ENCODE data around the gene SPTLC2. TPM values are rescaled to one million over a fixed set of nuclear protein-coding genes. Genes with fewer than 3 reads are reported as not detected.

Gene SPTLC2
- total and polyA plus RNA-seq, 3 experiments from 2014 or later: 15.6 to 27.5 (median 24.1) TPM

DNA sequence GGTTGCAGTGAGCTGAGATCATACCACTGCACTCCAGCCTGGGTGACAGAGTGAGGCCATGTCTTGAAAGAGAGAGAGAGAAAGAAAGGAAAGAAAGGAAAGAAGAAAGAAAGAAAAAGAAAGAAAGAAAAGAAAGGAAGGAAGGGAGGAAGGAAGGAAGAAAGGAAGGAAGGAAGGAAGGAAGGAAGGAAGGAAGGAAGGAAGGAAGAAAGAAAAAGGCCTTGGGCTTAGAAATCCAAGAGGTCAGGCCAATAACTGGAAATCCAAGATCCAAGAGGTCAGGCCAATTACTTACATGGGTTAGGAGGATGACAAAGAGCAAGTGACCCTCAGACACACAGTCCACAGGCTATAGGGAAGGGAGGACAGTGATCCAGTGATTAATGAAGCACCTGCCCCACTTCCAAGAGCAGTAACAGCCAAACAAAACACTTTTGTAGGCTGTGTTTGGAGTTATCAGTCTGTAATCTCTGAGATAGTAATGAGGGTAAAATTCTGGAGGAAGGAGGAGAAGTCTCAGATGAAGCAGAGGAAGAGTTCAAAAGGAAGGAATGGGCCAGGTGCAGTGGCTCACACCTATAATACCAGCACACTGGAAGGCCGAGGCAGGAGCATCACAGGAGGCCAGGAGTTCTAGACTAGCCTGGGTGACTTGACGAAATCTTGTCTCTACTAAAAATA lies 32.2 kb upstream of the SPTLC2 start:
- no peak overlapping the region for H3K27ac ChIP-seq (ENCODE audit: low read depth, low read length)
- Mint-ChIP-seq H3K4me3 (no peak overlapping the region), H3K4me1 (peaks cover 0 to 4% (median 0%) of the 10 kb centered on the region in 3 donors), H3K27me3 (peaks cover 0 to 4% of the 10 kb centered on the region in 2 donors), H3K36me3 (peaks cover 0 to 3% (median 0%) of the 10 kb centered on the region in 3 donors), H3K9me3 (no peaks in the 10 kb centered on the region), H3K27ac (peak overlapping the region in 1 of 8 donors; percentile 24)
- DNase-seq: no peak
- no peaks in the 10 kb centered on the region for H3K27me3 ChIP-seq (ENCODE audit: insufficient read depth, low read length, poor library complexity, severe bottlenecking)
- no peaks in the 10 kb centered on the region for H3K36me3 ChIP-seq (ENCODE audit: insufficient read depth, low read length)
- CTCF ChIA-PET: no interaction called here
- H3K4me3 ChIP-seq (ENCODE audit: low read length): no peak overlapping the region
- H3K9me3 ChIP-seq (ENCODE audit: low read length): no peaks in the 10 kb centered on the region
- no peaks in the 10 kb centered on the region for H3K4me1 ChIP-seq (ENCODE audit: insufficient read depth, low read length)
- POLR2A ChIA-PET: no interaction called here

DNA sequence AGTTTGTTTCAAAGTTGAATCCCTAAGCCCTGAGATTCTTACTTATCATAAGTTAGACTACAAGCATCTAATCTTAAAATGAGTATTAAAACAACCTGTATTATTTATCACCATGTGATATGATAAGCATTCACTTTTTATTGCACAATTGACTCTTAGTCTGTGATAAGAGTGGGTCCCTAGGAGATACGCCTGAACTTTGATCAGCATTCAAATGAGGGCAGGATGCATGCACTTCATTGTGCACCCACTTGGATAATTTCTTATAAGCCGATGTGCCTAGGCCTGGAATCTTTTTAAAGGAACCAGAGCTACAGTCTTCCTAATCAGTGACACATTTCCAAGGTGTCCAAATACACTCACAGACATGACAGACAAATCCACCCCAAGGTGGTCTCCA lies 31.4 kb upstream of the SPTLC2 start:
- no peaks in the 10 kb centered on the region for H3K27me3 ChIP-seq (ENCODE audit: insufficient read depth, low read length, poor library complexity, severe bottlenecking)
- ChIA-PET CTCF (interaction anchor here (1.1 kb wide), 1 partner anchor 8 kb away, joined by 3 read pairs; no protein-coding TSS in a partner anchor), POLR2A (no interaction called here)
- Mint-ChIP-seq H3K36me3 (peaks cover 0 to 3% (median 0%) of the 10 kb centered on the region in 3 donors), H3K27ac (no peak overlapping the region), H3K4me1 (peaks cover 0 to 4% (median 0%) of the 10 kb centered on the region in 3 donors), H3K4me3 (no peak overlapping the region), H3K27me3 (peaks cover 0 to 4% of the 10 kb centered on the region in 2 donors), H3K9me3 (no peaks in the 10 kb centered on the region)
- no peaks in the 10 kb centered on the region for H3K36me3 ChIP-seq (ENCODE audit: insufficient read depth, low read length)
- no peaks in the 10 kb centered on the region for H3K9me3 ChIP-seq (ENCODE audit: low read length)
- no peaks in the 10 kb centered on the region for H3K4me1 ChIP-seq (ENCODE audit: insufficient read depth, low read length)
- no peak for DNase-seq
- H3K4me3 ChIP-seq (ENCODE audit: low read length): no peak overlapping the region
- no peak overlapping the region for H3K27ac ChIP-seq (ENCODE audit: low read depth, low read length)

DNA sequence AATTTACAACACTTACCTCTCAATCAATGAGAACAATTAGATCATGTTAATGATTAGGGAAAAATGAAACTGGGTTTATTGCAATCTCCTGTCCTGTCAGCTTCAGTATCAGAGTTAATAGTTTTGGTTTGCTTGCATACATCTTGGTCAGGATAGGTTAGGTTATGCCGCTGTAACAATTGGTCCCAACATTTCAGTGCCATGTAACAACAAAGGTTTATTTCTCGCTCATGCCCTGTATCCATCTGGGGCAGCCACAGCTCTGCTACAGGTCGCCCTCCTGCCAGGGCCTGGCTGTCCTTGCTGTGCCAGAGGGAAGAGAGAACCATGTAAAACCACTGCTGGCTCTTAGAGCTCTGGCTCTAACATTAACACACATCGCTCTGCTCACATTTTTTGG lies 30.5 kb upstream of the SPTLC2 start:
- Histone ChIP-seq H3K27me3 (ENCODE audit: insufficient read depth, low read length, poor library complexity, severe bottlenecking) (no peaks in the 10 kb centered on the region), H3K27ac (ENCODE audit: low read depth, low read length) (no peak overlapping the region), H3K4me3 (ENCODE audit: low read length) (no peak overlapping the region), H3K4me1 (ENCODE audit: insufficient read depth, low read length) (peaks cover 3% of the 10 kb centered on the region), H3K9me3 (ENCODE audit: low read length) (no peaks in the 10 kb centered on the region), H3K36me3 (ENCODE audit: insufficient read depth, low read length) (no peaks in the 10 kb centered on the region)
- Mint-ChIP-seq H3K36me3 (peaks cover 0 to 3% (median 0%) of the 10 kb centered on the region in 3 donors), H3K4me3 (peak overlapping the region in 1 of 7 donors; percentile 10), H3K4me1 (peaks cover 4 to 11% (median 7%) of the 10 kb centered on the region in 3 donors), H3K27ac (peak overlapping the region in 1 of 8 donors; percentile 3), H3K27me3 (peaks cover 0 to 4% of the 10 kb centered on the region in 2 donors), H3K9me3 (no peaks in the 10 kb centered on the region)
- ChIA-PET CTCF (no interaction called here), POLR2A (no interaction called here)
- DNase-seq: no peak

DNA sequence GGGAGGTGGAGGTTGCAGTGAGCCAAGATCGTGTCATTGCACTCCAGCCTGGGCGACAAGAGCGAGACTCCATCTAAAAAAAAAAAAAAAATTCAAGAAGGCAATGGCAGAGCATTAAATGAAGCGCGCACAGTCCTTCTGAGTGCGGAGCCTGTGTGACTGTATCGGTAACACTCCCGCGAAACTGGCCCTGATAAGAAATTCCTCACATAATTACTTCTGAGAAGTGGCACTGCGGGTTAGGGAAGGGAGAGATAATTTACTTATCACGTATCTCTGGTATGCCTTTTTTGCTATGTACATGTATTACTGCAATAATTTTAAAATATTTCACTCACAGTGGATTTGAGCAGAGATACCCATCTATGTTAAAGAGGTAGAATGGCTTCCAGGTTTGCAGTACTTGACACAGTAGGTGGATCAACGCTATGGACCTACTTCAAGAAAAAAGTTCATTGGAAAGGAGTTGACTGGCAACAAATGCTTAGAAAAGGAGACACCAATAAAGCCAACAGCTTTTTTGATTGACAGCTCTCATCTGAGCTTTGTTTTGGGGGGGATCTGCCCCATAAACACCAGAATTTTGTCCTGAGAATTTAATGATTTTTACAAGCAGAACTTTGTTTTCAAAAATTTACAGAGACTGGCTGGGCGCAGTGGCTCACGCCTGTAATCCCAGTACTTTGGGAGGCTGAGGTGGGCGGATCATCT lies 29.2 kb upstream of the SPTLC2 start:
- no peaks in the 10 kb centered on the region for H3K9me3 ChIP-seq (ENCODE audit: low read length)
- no peaks in the 10 kb centered on the region for H3K36me3 ChIP-seq (ENCODE audit: insufficient read depth, low read length)
- no peak overlapping the region for H3K4me3 Mint-ChIP-seq
- H3K4me1 ChIP-seq (ENCODE audit: insufficient read depth, low read length): peaks cover 10% of the 10 kb centered on the region
- no peak overlapping the region for H3K27ac Mint-ChIP-seq
- H3K4me3 ChIP-seq (ENCODE audit: low read length): no peak overlapping the region
- CTCF ChIA-PET: no interaction called here
- no peak for DNase-seq
- POLR2A ChIA-PET: no interaction called here
- H3K27me3 Mint-ChIP-seq: peaks cover 0 to 2% of the 10 kb centered on the region in 2 donors
- no peaks in the 10 kb centered on the region for H3K9me3 Mint-ChIP-seq
- no peak overlapping the region for H3K27ac ChIP-seq (ENCODE audit: low read depth, low read length)
- peaks cover 12 to 16% (median 15%) of the 10 kb centered on the region in 3 donors for H3K4me1 Mint-ChIP-seq
- peaks cover 0 to 3% (median 0%) of the 10 kb centered on the region in 3 donors for H3K36me3 Mint-ChIP-seq
- H3K27me3 ChIP-seq (ENCODE audit: insufficient read depth, low read length, poor library complexity, severe bottlenecking): no peaks in the 10 kb centered on the region

DNA sequence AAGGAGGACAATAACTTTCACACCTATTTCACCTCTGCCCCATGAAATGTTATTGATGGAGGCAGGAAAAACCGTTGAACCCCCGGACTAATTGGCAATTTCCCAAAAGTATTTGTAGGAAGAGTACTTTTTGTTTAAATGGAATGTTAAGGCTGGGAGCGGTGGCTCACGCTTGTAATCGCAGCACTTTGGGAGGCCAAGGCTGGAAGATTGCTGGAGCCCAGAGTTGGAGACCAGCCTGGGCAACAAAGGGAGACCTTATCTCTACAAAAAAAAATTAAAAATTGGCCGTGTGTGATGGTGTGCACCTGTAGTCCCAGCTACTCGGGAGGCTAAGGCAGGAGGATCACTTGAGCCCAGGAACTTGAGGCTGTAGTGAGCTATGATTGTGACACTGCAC lies 26.0 kb upstream of the SPTLC2 start:
- ChIA-PET CTCF (no interaction called here), POLR2A (interaction anchor here (0.6 kb wide), 1 partner anchor 184 kb away, joined by 3 read pairs; no protein-coding TSS in a partner anchor)
- H3K36me3 ChIP-seq (ENCODE audit: insufficient read depth, low read length): no peaks in the 10 kb centered on the region
- H3K9me3 Mint-ChIP-seq: no peaks in the 10 kb centered on the region
- peaks cover 10% of the 10 kb centered on the region for H3K4me1 ChIP-seq (ENCODE audit: insufficient read depth, low read length)
- no peaks in the 10 kb centered on the region for H3K27me3 ChIP-seq (ENCODE audit: insufficient read depth, low read length, poor library complexity, severe bottlenecking)
- H3K27ac Mint-ChIP-seq: peak overlapping the region; percentile 35 to 96 (median 88)
- no peaks in the 10 kb centered on the region for H3K27me3 Mint-ChIP-seq
- H3K4me3 ChIP-seq (ENCODE audit: low read length): peak overlapping the region; percentile 55
- no peak overlapping the region for H3K27ac ChIP-seq (ENCODE audit: low read depth, low read length)
- H3K9me3 ChIP-seq (ENCODE audit: low read length): no peaks in the 10 kb centered on the region
- DNase-seq: no peak
- H3K4me1 Mint-ChIP-seq: peaks cover 12 to 16% (median 15%) of the 10 kb centered on the region in 3 donors
- H3K4me3 Mint-ChIP-seq: peak overlapping the region; percentile 88 to 95 (median 92)
- H3K36me3 Mint-ChIP-seq: peaks cover 0 to 3% (median 0%) of the 10 kb centered on the region in 3 donors

DNA sequence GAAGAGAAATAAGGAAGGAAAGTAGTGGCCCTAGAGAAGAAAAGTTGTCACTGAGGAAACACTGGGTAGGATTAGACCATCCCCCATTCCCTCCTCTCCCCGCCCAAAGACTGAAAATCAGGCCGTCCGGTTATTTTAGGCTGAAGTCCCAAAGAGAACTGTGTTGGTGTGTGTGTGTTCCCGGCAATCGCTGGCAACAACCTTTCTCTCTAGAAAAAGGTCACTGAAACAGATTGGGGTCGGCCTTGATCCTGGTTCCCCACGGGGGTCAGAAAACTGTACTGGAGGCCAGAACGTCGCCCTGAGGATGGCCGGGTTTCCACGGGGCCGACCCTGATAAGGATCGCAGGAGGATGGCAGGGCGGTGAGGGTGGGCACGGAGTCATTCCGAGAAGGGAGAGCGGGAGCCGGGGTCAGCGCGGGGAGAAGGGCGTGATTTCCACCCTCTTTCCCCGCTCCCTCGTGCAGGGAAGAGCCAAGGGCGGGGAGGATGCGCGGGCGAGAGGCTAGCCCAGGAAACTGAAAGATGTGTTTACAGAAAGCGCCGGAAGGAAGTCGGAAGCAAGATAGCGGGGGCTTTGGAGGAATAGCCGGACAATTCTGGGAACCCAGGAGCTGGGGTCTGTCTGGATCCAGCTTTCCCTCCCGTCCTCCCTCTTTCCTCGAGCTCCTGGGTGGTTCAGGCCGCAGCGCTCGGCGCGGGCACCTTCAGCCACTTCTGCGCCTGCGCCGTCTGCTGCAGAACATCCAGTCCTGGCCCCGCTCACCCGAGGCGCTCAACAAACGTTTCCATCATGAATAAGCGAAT lies 25.3 kb upstream of the SPTLC2 start:
- Histone ChIP-seq H3K4me1 (ENCODE audit: insufficient read depth, low read length) (peaks cover 10% of the 10 kb centered on the region), H3K27ac (ENCODE audit: low read depth, low read length) (peak overlapping the region; percentile 17), H3K36me3 (ENCODE audit: insufficient read depth, low read length) (no peaks in the 10 kb centered on the region), H3K4me3 (ENCODE audit: low read length) (peak overlapping the region; percentile 55), H3K27me3 (ENCODE audit: insufficient read depth, low read length, poor library complexity, severe bottlenecking) (no peaks in the 10 kb centered on the region), H3K9me3 (ENCODE audit: low read length) (no peaks in the 10 kb centered on the region)
- POLR2A ChIA-PET: interaction anchor here (0.6 kb wide), 3 partner anchors 61 to 183 kb away, joined by 3 to 4 read pairs (median 3); no protein-coding TSS in a partner anchor
- peak; percentile 41 to 69 (median 56) for DNase-seq
- Mint-ChIP-seq H3K9me3 (no peaks in the 10 kb centered on the region), H3K4me1 (peaks cover 12 to 16% (median 15%) of the 10 kb centered on the region in 3 donors), H3K4me3 (peak overlapping the region; percentile 88 to 95 (median 92)), H3K27ac (peak overlapping the region; percentile 35 to 96 (median 88)), H3K27me3 (no peaks in the 10 kb centered on the region), H3K36me3 (no peaks in the 10 kb centered on the region)
- CTCF ChIA-PET: no interaction called here

DNA sequence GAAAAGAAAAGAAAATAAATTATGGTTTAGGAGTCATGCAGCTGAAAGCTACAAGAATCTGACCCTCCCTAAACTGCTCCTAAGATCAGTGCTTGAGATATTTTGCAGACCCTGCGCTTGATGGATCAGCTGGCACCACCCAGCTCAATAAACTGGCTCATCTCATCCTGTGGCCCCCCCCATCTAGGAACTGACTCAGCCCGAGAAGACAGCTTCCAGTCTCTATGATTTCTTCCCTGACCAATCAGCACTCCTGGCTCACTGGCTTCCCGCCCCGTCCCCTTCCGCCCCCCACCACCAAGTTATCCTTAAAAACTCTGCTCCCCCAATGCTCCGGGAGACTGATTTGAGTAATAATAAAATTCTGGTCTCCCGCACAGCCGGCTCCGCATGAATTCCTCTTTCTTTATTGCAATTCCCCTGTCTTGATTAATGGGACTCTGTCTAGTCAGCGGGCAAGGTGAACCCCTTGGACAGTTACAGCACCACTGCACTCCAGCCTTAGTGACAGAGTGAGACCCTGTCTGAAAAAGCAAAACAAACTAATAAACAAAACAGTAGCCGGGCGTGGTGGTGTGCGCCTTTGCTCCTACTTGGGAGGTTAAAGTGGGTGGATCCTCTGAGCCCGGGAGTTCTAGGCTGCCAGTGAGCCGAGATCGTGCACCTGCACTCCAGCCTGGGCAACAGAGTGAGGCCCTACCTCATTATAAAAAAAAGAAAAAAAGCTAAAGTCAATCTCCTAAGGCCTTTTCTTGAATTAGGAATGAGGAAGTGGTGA lies 24.5 kb upstream of the SPTLC2 start:
- Mint-ChIP-seq H3K27me3 (no peaks in the 10 kb centered on the region), H3K9me3 (no peaks in the 10 kb centered on the region), H3K4me3 (peak overlapping the region; percentile 88 to 95 (median 92)), H3K36me3 (no peaks in the 10 kb centered on the region), H3K4me1 (peaks cover 12 to 16% (median 15%) of the 10 kb centered on the region in 3 donors), H3K27ac (peak overlapping the region; percentile 35 to 93 (median 86))
- Histone ChIP-seq H3K4me3 (ENCODE audit: low read length) (peak overlapping the region; percentile 55), H3K27me3 (ENCODE audit: insufficient read depth, low read length, poor library complexity, severe bottlenecking) (no peaks in the 10 kb centered on the region), H3K36me3 (ENCODE audit: insufficient read depth, low read length) (no peaks in the 10 kb centered on the region), H3K9me3 (ENCODE audit: low read length) (no peaks in the 10 kb centered on the region), H3K4me1 (ENCODE audit: insufficient read depth, low read length) (peaks cover 10% of the 10 kb centered on the region), H3K27ac (ENCODE audit: low read depth, low read length) (no peak overlapping the region)
- ChIA-PET POLR2A (interaction anchor here (0.7 to 1.0 kb wide), 2 partner anchors 8 to 25 kb away, joined by 4 to 7 read pairs; no protein-coding TSS in a partner anchor), CTCF (no interaction called here)
- DNase-seq: no peak

Data from CD8-positive, alpha-beta memory T cell (primary cell).